Keratinocyte (primary cell): ENCODE data around the gene CBARP. TPM values are rescaled to one million over a fixed set of nuclear protein-coding genes. Genes with fewer than 3 reads are reported as not detected.
A peak's percentile ranks its signal among the peaks of the same experiment; 100 is the strongest.

Source experiments
- DNase-seq: peaks from one replicate; pipeline ENCODE4 v3.0.0-alpha.2; 2011; ENCODE audit warnings: low read depth, missing footprints, low spot score
- FAIRE-seq: peaks from 2 replicates; lab custom pipeline; 2011; peaks lifted over from hg19 to GRCh38; lab: Jason Lieb, UNC
- H2AFZ ChIP-seq: 2 replicates; pipeline ENCODE4 v1.6.0; 2012; ENCODE audit warnings: low read length, control low read depth, inconsistent platforms; ENCODE audit not compliant: control insufficient read depth
- H3K27ac ChIP-seq: 2 replicates; pipeline ENCODE4 v1.5.1; 2011; ENCODE audit warnings: low read length; ENCODE audit not compliant: control insufficient read depth, insufficient read depth
- H3K27me3 ChIP-seq: 3 replicates; pipeline ENCODE4 v1.6.0; 2011; ENCODE audit warnings: low read length; ENCODE audit not compliant: control insufficient read depth, insufficient read depth; ENCODE audit errors: extremely low read depth
- H3K36me3 ChIP-seq, 2 experiments: 2 replicates in 1 of 2; 3 replicates in 1 of 2; pipeline ENCODE4 v1.5.1; 2011; ENCODE audit warnings: low read length in 2 of 2, mild to moderate bottlenecking in 1 of 2; ENCODE audit not compliant: control insufficient read depth in 2 of 2, insufficient read depth in 2 of 2; ENCODE audit errors: extremely low read depth in 1 of 2
- H3K4me1 ChIP-seq: 3 replicates; pipeline ENCODE4 v1.5.1; 2011; ENCODE audit warnings: low read length; ENCODE audit not compliant: control insufficient read depth, insufficient read depth; ENCODE audit errors: extremely low read depth
- H3K4me2 ChIP-seq: 3 replicates; pipeline ENCODE4 v1.6.0; 2011; ENCODE audit warnings: low read depth, low read length; ENCODE audit not compliant: control insufficient read depth, insufficient read depth; ENCODE audit errors: extremely low read depth
- H3K4me3 ChIP-seq, 3 experiments: fragments of 200-600 bp in 1 of 3; sonication (generic) in 1 of 3; 2 replicates in 2 of 3; 3 replicates in 1 of 3; pipeline ENCODE4 v1.5.1; 2011 to 2016; ENCODE audit warnings: low read length in 3 of 3, mild to moderate bottlenecking in 3 of 3, control low read depth in 2 of 3, inconsistent platforms in 1 of 3, low read depth in 1 of 3, mixed read lengths in 1 of 3, mixed run types in 1 of 3, moderate library complexity in 1 of 3; ENCODE audit not compliant: control insufficient read depth in 2 of 3, insufficient read depth in 2 of 3; ENCODE audit errors: extremely low read depth in 1 of 3
- H3K79me2 ChIP-seq: 2 replicates; pipeline ENCODE4 v1.6.0; 2012; ENCODE audit warnings: low read length; ENCODE audit not compliant: control insufficient read depth, insufficient read depth
- H3K9ac ChIP-seq: 3 replicates; pipeline ENCODE4 v1.6.0; 2011; ENCODE audit warnings: low read length; ENCODE audit not compliant: control insufficient read depth, insufficient read depth; ENCODE audit errors: extremely low read depth
- H3K9me1 ChIP-seq: 3 replicates; pipeline ENCODE4 v1.6.0; 2011; ENCODE audit warnings: low read length; ENCODE audit not compliant: control insufficient read depth, insufficient read depth; ENCODE audit errors: extremely low read depth
- H3K9me3 ChIP-seq: 2 replicates; pipeline ENCODE4 v1.5.1; 2012; ENCODE audit warnings: low read depth, low read length; ENCODE audit not compliant: control insufficient read depth
- H4K20me1 ChIP-seq: 3 replicates; pipeline ENCODE4 v1.6.0; 2011; ENCODE audit warnings: low read length; ENCODE audit not compliant: control insufficient read depth, insufficient read depth; ENCODE audit errors: extremely low read depth
- CTCF ChIP-seq, 3 experiments: IDR thresholded peaks in 1 of 3; conservative IDR thresholded peaks in 1 of 3; optimal IDR thresholded peaks in 1 of 3; 2 replicates in 2 of 3; 3 replicates in 1 of 3; pipeline versions ENCODE3 to v1.5.1; 2011; ENCODE audit warnings: low read length in 3 of 3, mild to moderate bottlenecking in 3 of 3, moderate library complexity in 2 of 3, control low read depth in 1 of 3, inconsistent platforms in 1 of 3; ENCODE audit not compliant: insufficient read depth in 2 of 3; ENCODE audit errors: extremely low read depth in 1 of 3
- EZH2 ChIP-seq: IDR thresholded peaks from one replicate; pipeline ENCODE4 v1.6.1; 2012; ENCODE audit warnings: inconsistent platforms, mild to moderate bottlenecking, low read length, moderate library complexity
- dilution Hi-C: fragments of 300-500 bp; cut with MboI; formaldehyde crosslinking; loops from one replicate; pipeline ENCODE4 v1.7.0; 2020; ENCODE audit warnings: low sequenced_read_pairs; ENCODE audit not compliant: extremely low pct_ligation_motif_present
- polyA plus RNA-seq, 5 experiments: library from polyadenylated mRNA; depleted of rRNA in 3 of 5; stranded (reverse) in 3 of 5; stranded (forward) in 1 of 5; unstranded in 1 of 5; fragments of >200 nt; gene quantifications; 1 replicate in 1 of 5; 2 replicates in 3 of 5; 3 replicates in 1 of 5; pipeline versions ENCODE4 v1.2.1 to v1.2.3, GENCODE V29; 2011 to 2012; ENCODE audit warnings: missing spikeins in 2 of 5, low read depth in 1 of 5, low replicate concordance in 1 of 5

The CBARP gene
- polyA plus RNA-seq, 1 donor (not counting 4 experiments of a cell fraction or from before 2014, with no cell fraction given) = 0.93 TPM

GRCh38 chr19:1183543-1184172 lies 54.1 kb downstream of the CBARP start:
- H3K27me3 ChIP-seq = no peaks in the 10 kb centered on the region
- H3K4me1 ChIP-seq = peaks cover 39% of the 10 kb centered on the region
- no peak for DNase-seq
- dilution Hi-C loops = no loop called here
- H3K27ac ChIP-seq = peak overlapping the region; percentile 89
- H3K79me2 ChIP-seq = no peaks in the 10 kb centered on the region
- H3K36me3 ChIP-seq = no peaks in the 10 kb centered on the region
- peak overlapping the region; percentile 62 for H3K4me2 ChIP-seq
- TF ChIP-seq EZH2 (no peak), CTCF (optimal IDR thresholded peaks at IDR 0.05 in 1 of 3, IDR thresholded peaks at IDR 0.05 in 1 of 3, conservative IDR thresholded peaks at IDR 0.05 in 1 of 3; ENCODE audit: extremely low read depth in 1 of 3, insufficient read depth in 2 of 3, low read length in 3 of 3) (no peak)
- FAIRE-seq = peak; percentile 74
- peak overlapping the region; percentile 53 for H2AFZ ChIP-seq
- no peaks in the 10 kb centered on the region for H3K9me1 ChIP-seq
- H4K20me1 ChIP-seq = no peaks in the 10 kb centered on the region
- peak overlapping the region; percentile 69 for H3K9ac ChIP-seq
- H3K4me3 ChIP-seq = peak overlapping the region in 1 of 3 experiments; percentile 38
- no peaks in the 10 kb centered on the region for H3K9me3 ChIP-seq

DNA sequence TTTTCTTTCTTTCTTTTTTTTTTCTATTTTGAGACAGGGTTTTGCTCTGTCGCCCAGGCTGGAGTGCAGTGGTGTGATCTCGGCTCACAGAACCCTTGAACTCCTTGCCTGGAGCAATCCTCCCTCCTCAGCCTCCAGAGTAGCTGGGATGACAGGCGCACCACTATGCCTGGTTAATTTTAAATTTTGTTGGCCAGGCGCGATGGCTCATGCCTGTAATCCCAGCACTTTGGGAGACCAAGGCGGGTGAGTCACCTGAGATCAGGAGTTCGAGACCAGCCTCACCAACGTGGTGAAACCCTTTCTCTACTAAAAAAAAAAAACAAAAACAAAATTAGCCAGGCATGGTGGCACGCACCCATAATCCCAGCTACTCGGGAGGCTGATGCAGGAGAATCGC lies 55.1 kb downstream of the CBARP start:
- Histone ChIP-seq H3K9ac (no peak overlapping the region), H3K27ac (no peak overlapping the region)

More for the DNA sequence above, 55.1 kb downstream of the CBARP start:
- Histone ChIP-seq H3K36me3 (no peaks in the 10 kb centered on the region), H3K79me2 (no peaks in the 10 kb centered on the region), H2AFZ (no peak overlapping the region), H3K4me2 (no peak overlapping the region), H3K9me1 (no peaks in the 10 kb centered on the region), H3K4me3 (no peak overlapping the region), H3K27me3 (no peaks in the 10 kb centered on the region), H3K4me1 (peaks cover 44% of the 10 kb centered on the region), H4K20me1 (no peaks in the 10 kb centered on the region), H3K9me3 (no peaks in the 10 kb centered on the region)
- TF ChIP-seq CTCF (optimal IDR thresholded peaks at IDR 0.05 in 1 of 3, IDR thresholded peaks at IDR 0.05 in 1 of 3, conservative IDR thresholded peaks at IDR 0.05 in 1 of 3; ENCODE audit: extremely low read depth in 1 of 3, insufficient read depth in 2 of 3, low read length in 3 of 3) (no peak), EZH2 (no peak)
- dilution Hi-C loops = no loop called here
- no peak for DNase-seq
- no peak for FAIRE-seq
